Neural cell (in vitro differentiated cells): ENCODE results near the gene CGB1. TPM values are rescaled to one million over a fixed set of nuclear protein-coding genes. Genes with fewer than 3 reads are reported as not detected.

Source experiments
- H2AFZ ChIP-seq: fragments of 200-600, 300-800 bp; sonication (generic), shearing (Covaris generic); 2 replicates; pipeline ENCODE4 v1.6.0; 2014; ENCODE audit warnings: low read depth, mild to moderate bottlenecking, antibody characterized with exemption, low read length, moderate library complexity
- H3F3A ChIP-seq: fragments of 200-600 bp; shearing (Covaris generic); 2 replicates; pipeline ENCODE4 v1.6.1; 2016; ENCODE audit warnings: mild to moderate bottlenecking, moderate library complexity, mixed read lengths, antibody characterized with exemption, low read length; ENCODE audit not compliant: insufficient read depth, poor library complexity, severe bottlenecking
- H3K27ac ChIP-seq: fragments of 200-600, 300-800 bp; sonication (generic), shearing (Covaris generic); 2 replicates; pipeline ENCODE4 v1.5.1; 2014; ENCODE audit warnings: mild to moderate bottlenecking, low read length, moderate library complexity
- H3K27me3 ChIP-seq: fragments of 300-800, 200-600 bp; sonication (generic), shearing (Covaris generic); 2 replicates; pipeline ENCODE4 v1.6.0; 2014; ENCODE audit warnings: mild to moderate bottlenecking, low read depth, low read length, moderate library complexity; ENCODE audit not compliant: insufficient read depth
- H3K36me3 ChIP-seq: fragments of 300-800, 200-600 bp; sonication (generic), shearing (Covaris generic); 2 replicates; pipeline ENCODE4 v1.5.1; 2014; ENCODE audit warnings: mild to moderate bottlenecking, antibody characterized with exemption, low read length, moderate library complexity; ENCODE audit not compliant: insufficient read depth
- H3K4me2 ChIP-seq: fragments of 300-800, 200-600 bp; sonication (generic), shearing (Covaris generic); 2 replicates; pipeline ENCODE4 v1.6.0; 2014; ENCODE audit warnings: mild to moderate bottlenecking, low read length
- H3K4me3 ChIP-seq: fragments of 300-800, 200-600 bp; sonication (generic), shearing (Covaris generic); 2 replicates; pipeline ENCODE4 v1.5.1; 2014; ENCODE audit warnings: mild to moderate bottlenecking, low read length, moderate library complexity
- H3K79me2 ChIP-seq: fragments of 200-600 bp; shearing (Covaris generic); replicated peaks from 2 replicates; pipeline ENCODE4 v1.6.0; 2014; ENCODE audit warnings: mild to moderate bottlenecking, low read length, moderate library complexity; ENCODE audit not compliant: insufficient read depth
- H3K9ac ChIP-seq: fragments of 300-800, 200-600 bp; sonication (generic), shearing (Covaris generic); 2 replicates; pipeline ENCODE4 v1.6.1; 2016; ENCODE audit warnings: mild to moderate bottlenecking, low read length, mixed read lengths
- H3K9me2 ChIP-seq: fragments of 200-600 bp; shearing (Covaris generic); 2 replicates; pipeline ENCODE4 v1.6.1; 2016; ENCODE audit warnings: mild to moderate bottlenecking, low read length, mixed read lengths; ENCODE audit not compliant: insufficient read depth
- H3K9me3 ChIP-seq: fragments of 200-600, 300-800 bp; sonication (generic), shearing (Covaris generic); 2 replicates; pipeline ENCODE4 v1.6.1; 2016; ENCODE audit warnings: mild to moderate bottlenecking, mixed run types, low read length, moderate library complexity, mixed read lengths
- H4K20me1 ChIP-seq: fragments of 200-600 bp; shearing (Covaris generic); 2 replicates; pipeline ENCODE4 v1.6.1; 2016; ENCODE audit warnings: mild to moderate bottlenecking, mixed run types; ENCODE audit not compliant: insufficient read depth
- CTCF ChIP-seq: fragments of 450-650 bp; IDR thresholded peaks from 2 replicates; pipeline ENCODE4 v1.5.1; 2014; ENCODE audit warnings: antibody characterized with exemption, mild to moderate bottlenecking, moderate library complexity; ENCODE audit not compliant: poor library complexity, severe bottlenecking
- EP300 ChIP-seq: fragments of 450-650 bp; conservative IDR thresholded peaks from 2 replicates; pipeline ENCODE4 v1.6.1; 2014; ENCODE audit warnings: antibody characterized with exemption, mild to moderate bottlenecking, moderate library complexity; ENCODE audit not compliant: poor library complexity, severe bottlenecking
- EZH2 ChIP-seq: fragments of 200-600, 300-800 bp; shearing (Covaris generic), sonication (generic); IDR thresholded peaks from 2 replicates; pipeline ENCODE4 v1.6.1; 2014; ENCODE audit warnings: antibody characterized with exemption, low read length, borderline replicate concordance, mild to moderate bottlenecking; ENCODE audit not compliant: insufficient read depth, poor library complexity, severe bottlenecking
- MXI1 ChIP-seq: fragments of 450-650 bp; conservative IDR thresholded peaks from 2 replicates; pipeline ENCODE4 v1.6.1; 2014; ENCODE audit warnings: antibody characterized with exemption, mild to moderate bottlenecking; ENCODE audit not compliant: poor library complexity, severe bottlenecking
- POLR2AphosphoS5 ChIP-seq: IDR thresholded peaks from 2 replicates; pipeline ENCODE4 v1.6.1; 2012
- RAD21 ChIP-seq: fragments of 450-650 bp; conservative IDR thresholded peaks from 2 replicates; pipeline ENCODE4 v1.6.1; 2014; ENCODE audit warnings: antibody characterized with exemption, mild to moderate bottlenecking, moderate library complexity
- REST ChIP-seq: IDR thresholded peaks from 2 replicates; pipeline ENCODE4 v1.6.1; 2012; ENCODE audit warnings: borderline replicate concordance
- SMC3 ChIP-seq: fragments of 450-650 bp; conservative IDR thresholded peaks from 2 replicates; pipeline ENCODE4 v1.6.1; 2014; ENCODE audit warnings: antibody characterized with exemption, mild to moderate bottlenecking, moderate library complexity; ENCODE audit not compliant: poor library complexity
- TAF1 ChIP-seq: IDR thresholded peaks from 2 replicates; pipeline ENCODE4 v1.6.1; 2012; ENCODE audit warnings: low read depth
- polyA plus RNA-seq: library from polyadenylated mRNA; depleted of rRNA; stranded (reverse); fragments of >200 nt; gene quantifications from 2 replicates; pipeline ENCODE4 v1.2.3, GENCODE V29; 2014

The CGB1 gene
- polyA plus RNA-seq, 1 donor from 2014 or later: not detected

GRCh38 chr19:49061445-49061844, 24.8 kb upstream of the CGB1 start:
- no peak for TF ChIP-seq POLR2AphosphoS5
- TF ChIP-seq SMC3: no peak
- no peak for TF ChIP-seq MXI1
- Histone ChIP-seq H3K9me3 (no peaks in the 10 kb centered on the region), H4K20me1 (no peaks in the 10 kb centered on the region), H3K79me2 (no peaks in the 10 kb centered on the region), H3F3A (no peaks in the 10 kb centered on the region), H3K4me3 (no peak overlapping the region), H3K4me2 (no peak overlapping the region), H3K27me3 (peaks cover 37% of the 10 kb centered on the region), H3K27ac (no peak overlapping the region), H3K36me3 (no peaks in the 10 kb centered on the region), H2AFZ (no peak overlapping the region), H3K9ac (no peak overlapping the region), H3K9me2 (no peaks in the 10 kb centered on the region)

- Histone ChIP-seq H3K9me3 (no peaks in the 10 kb centered on the region), H3K27ac (no peak overlapping the region), H4K20me1 (no peaks in the 10 kb centered on the region), H3K4me3 (no peak overlapping the region), H3K79me2 (no peaks in the 10 kb centered on the region), H3K9ac (no peak overlapping the region), H3K27me3 (peaks cover 38% of the 10 kb centered on the region), H3F3A (no peaks in the 10 kb centered on the region), H2AFZ (no peak overlapping the region), H3K9me2 (no peaks in the 10 kb centered on the region), H3K4me2 (no peak overlapping the region), H3K36me3 (no peaks in the 10 kb centered on the region)
- TF ChIP-seq POLR2AphosphoS5: no peak
- TF ChIP-seq REST: no peak
- no peak for TF ChIP-seq CTCF
- TF ChIP-seq RAD21: no peak
- no peak for TF ChIP-seq SMC3
- no peak for TF ChIP-seq EP300
- no peak for TF ChIP-seq EZH2
- no peak for TF ChIP-seq MXI1
- no peak for TF ChIP-seq TAF1
These were observed 24.3 kb upstream of the CGB1 start for GRCh38 chr19:49061000-49061399.

GRCh38 chr19:49059053-49059452, 22.4 kb upstream of the CGB1 start:
- H2AFZ ChIP-seq: no peak overlapping the region
- H3K79me2 ChIP-seq: no peaks in the 10 kb centered on the region

More at GRCh38 chr19:49059053-49059452, 22.4 kb upstream of the CGB1 start:
- Histone ChIP-seq H3F3A (no peaks in the 10 kb centered on the region), H3K27ac (no peak overlapping the region), H3K9me3 (no peaks in the 10 kb centered on the region), H3K4me3 (no peak overlapping the region), H3K36me3 (no peaks in the 10 kb centered on the region), H4K20me1 (no peaks in the 10 kb centered on the region), H3K4me2 (no peak overlapping the region), H3K27me3 (peaks cover 32% of the 10 kb centered on the region), H3K9ac (no peak overlapping the region), H3K9me2 (no peaks in the 10 kb centered on the region)
- no peak for TF ChIP-seq SMC3
- no peak for TF ChIP-seq RAD21
- no peak for TF ChIP-seq CTCF
- TF ChIP-seq EZH2: no peak
- no peak for TF ChIP-seq TAF1
- no peak for TF ChIP-seq MXI1
- TF ChIP-seq EP300: no peak
